GM19372 (cell line): Measurements from ENCODE around the gene ITGB1BP2.
"Not testable (repeated sequence)": the region's sequence is repeated elsewhere in the genome, so short reads cannot be mapped to it uniquely, and the experiment has no call there.

Experiments used
- ATAC-seq: cut with Tn5 transposase; IDR thresholded peaks from one replicate; pipeline ENCODE4 v1.9.1; 2021; ENCODE audit warnings: mild to moderate bottlenecking, low read depth, moderate library complexity; ENCODE audit not compliant: unreplicated experiment

ITGB1BP2 gene

DNA sequence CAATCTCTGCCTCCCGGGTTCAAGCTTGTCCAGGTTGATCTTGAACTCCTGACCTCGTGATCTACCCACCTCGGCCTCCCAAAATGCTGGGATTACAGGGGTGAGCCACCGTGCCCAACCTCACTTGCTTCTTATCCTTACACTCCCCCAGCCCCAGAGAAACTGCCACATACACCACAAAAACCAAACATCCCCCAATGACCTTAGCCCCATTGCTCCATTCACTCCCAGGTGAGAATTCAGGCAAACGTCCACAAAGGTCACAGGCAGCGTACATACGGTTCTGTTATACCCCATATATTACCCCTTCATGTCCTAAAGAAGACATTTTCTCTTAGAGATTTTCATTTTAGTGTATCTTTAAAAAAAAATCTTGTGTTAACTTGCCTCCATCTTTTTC is 1.1 kb upstream of the ITGB1BP2 start:
- ATAC-seq = not testable (repeated sequence)

DNA sequence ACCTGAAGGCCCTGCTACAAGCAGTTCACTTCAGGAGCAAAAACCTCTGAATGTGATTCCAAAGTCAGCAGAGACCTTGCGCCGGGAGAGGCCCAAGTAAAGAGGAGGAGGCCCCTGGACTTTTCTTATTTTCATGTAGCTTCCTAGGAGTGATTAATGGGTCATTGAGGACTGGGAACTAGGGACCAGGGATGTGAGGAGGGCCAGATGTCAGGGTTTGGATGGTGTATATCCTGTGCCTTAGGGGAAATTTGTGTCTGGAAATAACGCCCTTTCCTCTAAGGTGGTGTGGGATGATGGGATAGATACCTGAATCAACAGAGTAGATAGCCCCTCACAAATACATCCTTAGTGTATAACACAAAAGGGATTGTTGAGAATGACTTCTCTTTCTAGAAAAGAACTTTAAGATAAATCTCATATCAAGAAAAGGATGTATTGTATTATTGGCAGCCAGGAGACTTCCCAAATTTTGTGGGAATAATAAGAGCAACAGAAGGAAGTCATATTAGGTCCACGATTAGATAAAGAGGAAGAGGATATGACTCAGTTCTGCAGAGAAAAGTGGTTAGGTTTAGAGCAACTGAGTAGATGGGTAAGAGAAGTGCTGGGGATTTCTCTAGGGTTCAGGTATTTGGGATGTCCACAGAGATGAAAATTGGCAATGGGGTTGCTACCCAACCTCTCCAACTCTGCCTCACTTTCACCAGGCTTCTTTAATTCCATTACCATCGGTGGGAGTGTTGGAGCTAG is 1.1 kb downstream of the ITGB1BP2 start:
- ATAC-seq = no peak

DNA sequence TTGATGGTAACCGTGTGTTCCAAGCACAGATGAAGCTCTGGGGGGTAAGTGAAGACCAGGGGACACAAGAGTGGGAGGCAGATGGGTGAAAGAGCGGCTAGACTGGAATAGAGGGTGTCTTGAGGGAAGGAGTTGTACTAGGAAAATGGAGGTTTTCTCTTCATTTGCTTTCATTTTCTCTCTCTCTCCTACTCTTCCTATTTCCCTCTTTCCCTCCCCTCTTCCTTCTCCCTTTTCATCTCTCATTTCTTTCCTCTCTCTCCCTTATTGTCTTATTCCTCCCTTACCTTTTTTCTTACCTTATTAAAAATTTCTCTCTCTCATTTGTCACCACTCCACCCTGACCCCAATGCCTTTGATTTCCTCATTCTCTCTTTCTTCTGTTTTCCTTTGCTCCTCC is 3.0 kb downstream of the ITGB1BP2 start:
- no peak for ATAC-seq

DNA sequence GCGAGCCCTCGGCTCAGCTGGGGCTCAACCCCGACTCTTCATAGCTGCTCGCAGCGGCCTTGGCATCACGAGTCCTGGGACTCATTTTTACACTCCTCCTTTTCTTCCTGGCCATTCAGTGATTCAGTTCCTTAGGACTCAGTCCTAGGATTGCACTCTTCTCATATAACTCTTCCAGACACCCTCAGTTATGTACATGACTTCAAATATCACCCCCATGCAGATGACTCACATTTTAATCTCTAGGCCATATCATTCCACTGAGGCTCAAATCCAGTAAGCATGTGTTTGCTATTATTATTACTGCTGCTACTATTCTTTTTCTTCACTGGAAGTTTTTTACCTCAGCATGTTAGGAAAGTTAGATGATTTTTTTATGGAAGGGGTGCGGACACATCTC is 14.4 kb downstream of the ITGB1BP2 start:
- no peak for ATAC-seq

DNA sequence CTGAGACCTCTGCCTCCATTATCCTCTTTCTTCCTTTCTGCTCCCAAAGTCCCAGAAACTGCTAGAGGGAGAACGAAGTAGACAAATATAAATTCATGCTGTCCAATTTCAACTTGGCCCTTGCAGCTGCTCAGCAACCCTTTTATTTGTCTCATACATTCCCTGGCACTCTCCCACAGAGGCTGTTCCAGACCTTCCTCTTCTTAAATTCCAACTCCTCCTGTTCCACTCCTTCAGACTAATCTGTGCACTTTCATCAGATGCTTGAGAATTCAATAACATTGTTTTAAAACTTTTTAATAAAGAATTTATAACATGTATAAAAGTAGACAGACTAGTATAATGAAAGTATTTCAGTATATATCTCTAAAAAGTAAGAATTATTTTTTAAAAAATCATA is 15.4 kb downstream of the ITGB1BP2 start:
- ATAC-seq = not testable (repeated sequence)

DNA sequence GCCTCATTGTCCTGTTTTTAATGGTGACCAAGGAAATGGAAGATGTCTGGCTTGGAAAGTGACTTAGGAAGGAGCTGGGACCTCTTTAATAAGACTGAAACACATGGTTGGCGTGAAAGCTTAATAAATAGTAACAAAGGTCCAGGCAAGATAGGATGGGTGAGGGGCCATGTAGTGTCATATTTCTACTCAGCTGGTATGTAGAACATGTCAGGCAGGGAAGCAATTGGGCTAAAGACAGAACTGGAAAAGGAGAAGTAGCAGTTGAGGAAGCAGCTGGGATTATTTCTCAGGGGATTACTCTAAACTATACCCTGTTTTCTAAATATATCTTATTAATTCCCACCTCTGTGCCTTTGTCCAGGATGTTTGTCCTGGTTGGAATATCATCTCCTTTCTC is 18.6 kb downstream of the ITGB1BP2 start:
- no peak for ATAC-seq

DNA sequence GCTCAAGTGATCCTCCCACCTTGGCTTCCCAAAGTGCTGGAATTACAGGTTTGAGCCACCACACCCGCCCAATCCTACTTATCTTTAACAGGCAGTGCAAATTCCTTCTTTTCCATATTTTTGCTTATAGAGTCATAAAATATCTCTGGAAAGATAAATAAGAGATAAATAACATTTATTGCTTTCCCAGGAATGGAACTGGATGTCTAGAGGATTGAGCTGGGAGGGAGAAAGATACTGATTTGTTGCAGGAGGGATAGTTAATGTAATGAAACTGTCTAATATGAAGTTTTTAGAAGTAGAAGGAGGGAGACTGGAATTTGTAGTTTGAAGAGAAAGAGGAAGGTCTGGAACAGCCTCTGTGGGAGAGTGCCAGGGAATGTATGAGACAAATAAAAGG is 20.2 kb downstream of the ITGB1BP2 start:
- no peak for ATAC-seq

DNA sequence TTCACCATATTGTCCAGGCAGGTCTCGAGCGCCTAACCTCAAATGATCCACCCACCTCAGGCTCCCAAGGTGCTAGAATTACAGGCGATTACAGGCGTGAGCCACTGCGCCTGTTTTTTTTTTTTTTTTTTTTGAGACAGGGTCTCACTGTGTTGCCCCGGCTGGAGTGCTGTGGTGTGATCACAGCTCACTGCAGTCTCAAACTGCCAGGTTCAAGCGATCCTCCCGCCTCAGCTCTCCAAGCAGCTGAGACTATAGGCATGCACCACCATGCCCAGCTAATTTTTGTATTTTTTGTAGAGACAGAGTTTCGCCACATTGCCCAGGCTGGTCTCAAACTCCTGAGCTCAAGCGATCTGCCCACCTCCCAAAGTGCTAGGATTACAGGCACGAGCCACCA is 22.9 kb downstream of the ITGB1BP2 start:
- ATAC-seq = not testable (repeated sequence)

DNA sequence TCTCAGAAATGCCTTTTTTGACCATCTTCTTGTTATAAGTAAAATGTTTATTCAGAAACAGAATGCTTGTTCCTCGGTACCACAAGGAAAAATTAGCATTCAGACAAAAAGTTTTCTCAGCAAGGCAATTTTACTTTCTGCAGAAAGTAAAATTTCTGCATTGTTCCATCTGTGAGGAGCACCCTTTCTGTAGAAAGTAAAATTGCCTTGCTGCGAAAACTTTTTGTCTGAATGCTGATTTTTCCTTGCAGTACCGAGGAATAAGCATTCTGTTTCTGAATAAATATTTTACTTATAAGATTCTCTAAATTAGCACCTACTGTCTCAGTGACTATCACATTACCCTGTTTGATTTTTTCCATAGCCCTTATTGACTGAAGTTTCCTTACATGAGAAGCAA is 24.8 kb downstream of the ITGB1BP2 start:
- ATAC-seq = no peak

DNA sequence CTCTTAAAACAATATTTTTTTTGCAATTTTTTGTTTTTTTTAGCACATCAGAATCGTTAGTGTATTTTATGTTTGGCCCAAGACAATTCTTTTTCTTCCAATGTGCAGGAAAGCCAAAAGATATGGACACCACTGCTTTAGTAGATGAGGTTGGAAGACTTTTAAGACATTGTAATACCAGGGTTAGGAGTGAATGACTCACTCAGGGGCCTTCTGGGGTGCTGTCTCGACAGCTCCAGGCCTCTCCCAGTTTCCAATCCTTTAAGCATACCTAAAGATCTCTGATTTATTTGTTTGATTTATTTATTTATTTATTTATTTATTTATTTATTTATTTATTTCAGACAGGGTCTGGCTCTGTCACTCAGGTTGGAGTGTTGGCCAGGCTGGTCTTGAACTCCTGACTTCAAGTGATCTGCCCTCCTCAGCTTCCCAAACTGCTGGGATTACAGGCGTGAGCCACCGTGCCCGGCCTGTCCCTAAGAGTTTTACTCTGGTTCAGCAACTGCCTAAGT is 47.7 kb downstream of the ITGB1BP2 start:
- not testable (repeated sequence) for ATAC-seq

DNA sequence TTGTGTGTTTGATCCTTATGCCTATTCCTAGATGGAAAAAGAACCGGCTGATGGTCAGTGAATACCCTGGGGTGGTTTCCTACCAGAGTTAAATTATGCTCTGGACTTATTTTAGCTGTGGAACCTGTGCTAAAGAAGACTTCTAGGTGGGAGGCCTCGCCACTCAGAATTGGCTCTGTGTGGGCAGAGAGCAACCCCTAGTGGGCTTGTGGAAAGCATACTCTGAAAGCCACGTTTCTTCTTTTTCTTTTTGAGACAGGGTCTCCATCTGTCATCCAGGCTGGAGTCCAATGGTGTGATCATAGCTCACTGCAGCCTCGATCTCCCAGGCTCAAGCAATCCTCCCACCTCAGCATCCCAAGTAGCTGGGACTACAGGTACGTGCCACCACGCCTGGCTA is 48.3 kb downstream of the ITGB1BP2 start:
- ATAC-seq = not testable (repeated sequence)

DNA sequence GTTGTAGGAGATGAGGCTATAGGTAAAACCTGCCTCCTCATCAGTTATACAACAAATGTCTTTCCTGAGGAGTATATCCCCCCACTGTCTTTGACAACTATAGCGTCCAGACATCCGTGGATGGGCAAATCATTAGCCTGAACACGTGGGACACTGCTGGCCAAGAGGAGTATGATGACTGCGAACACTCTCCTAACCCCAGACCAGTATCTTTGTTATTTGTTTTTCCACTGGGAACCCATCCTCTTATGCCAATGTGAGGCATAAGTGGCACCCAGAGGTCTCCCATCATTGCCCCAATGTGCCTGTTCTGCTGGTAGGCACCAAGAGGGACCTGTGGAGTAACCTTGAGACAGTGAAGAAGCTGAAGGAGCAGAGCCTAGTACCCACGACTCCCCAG is 50.9 kb downstream of the ITGB1BP2 start:
- ATAC-seq = not testable (repeated sequence)
